ENCODE measurements around the gene SOHLH2.

The SOHLH2 gene

GRCh38 chr13:36131222-36131930 is 83.0 kb downstream of the SOHLH2 start, which contains the start of gene DCLK1:
Gene DCLK1, minus strand, starts transcription at chr13:36131382.
- no peak for DNase-seq (ENCODE audit: low read depth)

GRCh38 chr13:36130552-36131221 is 83.7 kb downstream of the SOHLH2 start:
- no peak for DNase-seq (ENCODE audit: low read depth)

- DNase-seq (ENCODE audit: low read depth): no peak
Measured at GRCh38 chr13:36130193-36130551, 84.2 kb downstream of the SOHLH2 start.

- DNase-seq (ENCODE audit: low read depth): no peak
Measured at GRCh38 chr13:36129539-36129938, 84.8 kb downstream of the SOHLH2 start.

- DNase-seq (ENCODE audit: low read depth): no peak
Measured at GRCh38 chr13:36126491-36126890, 87.9 kb downstream of the SOHLH2 start.

- no peak for DNase-seq (ENCODE audit: low read depth)
Measured at GRCh38 chr13:36125841-36126240, 88.5 kb downstream of the SOHLH2 start.

GRCh38 chr13:36124236-36124822 is 90.0 kb downstream of the SOHLH2 start:
- no peak for DNase-seq (ENCODE audit: low read depth)
